SK-N-SH treated with all-trans-retinoic acid at 6 μM for 48 hours (cell line): ENCODE measurements around the gene MARK3.

Source experiments
- ATAC-seq: fragments of 200-7000 bp; cut with Tn5 transposase; 3 replicates; pipeline ENCODE4 v1.9.1; 2020; ENCODE audit warnings: mild to moderate bottlenecking, moderate library complexity
- ARNTL ChIP-seq: fragments of 450-650 bp; formaldehyde crosslinking; IDR thresholded peaks from 2 replicates; pipeline ENCODE4 v1.5.0; 2020; ENCODE audit warnings: low read depth, mild to moderate bottlenecking, moderate library complexity, borderline replicate concordance
- BACH2 ChIP-seq: fragments of 250-450 bp; sonication (Bioruptor Pico); IDR thresholded peaks from 2 replicates; pipeline ENCODE4 v1.9.0; 2021; ENCODE audit warnings: mild to moderate bottlenecking, borderline replicate concordance
- CSDC2 ChIP-seq: fragments of 250-450 bp; sonication (Bioruptor Pico); IDR thresholded peaks from 2 replicates; pipeline ENCODE4 v1.5.0; 2020; ENCODE audit warnings: mild to moderate bottlenecking, moderate library complexity
- CSRNP3 ChIP-seq: fragments of 250-450 bp; sonication (Bioruptor Pico); IDR thresholded peaks from 2 replicates; pipeline ENCODE4 v1.5.1; 2021; ENCODE audit warnings: mild to moderate bottlenecking, moderate library complexity
- ESRRG ChIP-seq: fragments of 250-450 bp; sonication (Bioruptor Pico); IDR thresholded peaks from 2 replicates; pipeline ENCODE4 v1.6.1; 2021; ENCODE audit warnings: mild to moderate bottlenecking
- ISL1 ChIP-seq: fragments of 250-450 bp; sonication (Bioruptor Pico); IDR thresholded peaks from 2 replicates; pipeline ENCODE4 v2.1.2; 2022; ENCODE audit warnings: mild to moderate bottlenecking, moderate library complexity
- OSR1 ChIP-seq: fragments of 250-450 bp; sonication (Bioruptor Pico); IDR thresholded peaks from 2 replicates; pipeline ENCODE4 v1.8.0; 2022; ENCODE audit warnings: moderate library complexity, mild to moderate bottlenecking, inconsistent platforms
- PPARA ChIP-seq: fragments of 250-450 bp; sonication (Bioruptor Pico); IDR thresholded peaks from 2 replicates; pipeline ENCODE4 v1.5.0; 2020; ENCODE audit warnings: mild to moderate bottlenecking, borderline replicate concordance
- RARB ChIP-seq: fragments of 250-450 bp; sonication (Bioruptor Pico); IDR thresholded peaks from 2 replicates; pipeline ENCODE4 v1.8.0; 2021; ENCODE audit warnings: mild to moderate bottlenecking, moderate library complexity
- SNAI2 ChIP-seq: fragments of 250-450 bp; sonication (Bioruptor Pico); IDR thresholded peaks from 2 replicates; pipeline ENCODE4 v1.5.0; 2020; ENCODE audit warnings: mild to moderate bottlenecking, moderate library complexity
- TOX ChIP-seq: fragments of 250-450 bp; sonication (Bioruptor Pico); IDR thresholded peaks from 2 replicates; pipeline ENCODE4 v1.8.0; 2021; ENCODE audit warnings: mild to moderate bottlenecking, moderate library complexity, borderline replicate concordance
- TSHZ2 ChIP-seq: fragments of 250-450 bp; sonication (Bioruptor Pico); IDR thresholded peaks from 2 replicates; pipeline ENCODE4 v1.5.0; 2020; ENCODE audit warnings: mild to moderate bottlenecking, moderate library complexity
- ZC3H10 ChIP-seq: fragments of 250-450 bp; sonication (Bioruptor Pico); IDR thresholded peaks from 2 replicates; pipeline ENCODE4 v1.5.1; 2021; ENCODE audit warnings: mild to moderate bottlenecking, moderate library complexity
- ZFP30 ChIP-seq: fragments of 450-650 bp; formaldehyde crosslinking; IDR thresholded peaks from 2 replicates; pipeline ENCODE4 v1.5.0; 2022; ENCODE audit warnings: mild to moderate bottlenecking, moderate library complexity
- ZNF565 ChIP-seq: fragments of 450-650 bp; formaldehyde crosslinking; conservative IDR thresholded peaks from 2 replicates; pipeline ENCODE4 v1.5.0; 2020; ENCODE audit warnings: low read depth, mild to moderate bottlenecking, moderate library complexity
- ZNF70 ChIP-seq: fragments of 450-650 bp; formaldehyde crosslinking; IDR thresholded peaks from 2 replicates; pipeline ENCODE4 v1.5.0; 2020; ENCODE audit warnings: mild to moderate bottlenecking, moderate library complexity
- ZNF8 ChIP-seq: fragments of 450-650 bp; formaldehyde crosslinking; IDR thresholded peaks from 2 replicates; pipeline ENCODE4 v1.5.0; 2020; ENCODE audit warnings: mild to moderate bottlenecking, moderate library complexity
- TF ChIP-seq, protein P1 (sequence below): fragments of 250-450 bp; sonication (Bioruptor Pico); IDR thresholded peaks from 2 replicates; pipeline ENCODE4 v1.8.0; 2021; ENCODE audit warnings: low read depth, mild to moderate bottlenecking, moderate library complexity, borderline replicate concordance
- TF ChIP-seq, protein P2 (sequence below): fragments of 250-450 bp; sonication (Bioruptor Pico); IDR thresholded peaks from 2 replicates; pipeline ENCODE4 v1.5.1; 2020; ENCODE audit warnings: low read depth, mild to moderate bottlenecking, moderate library complexity
- TF ChIP-seq, protein P3 (sequence below): fragments of 250-450 bp; sonication (Bioruptor Pico); IDR thresholded peaks from 2 replicates; pipeline ENCODE4 v1.8.0; 2020; ENCODE audit warnings: mild to moderate bottlenecking, moderate library complexity, borderline replicate concordance

The MARK3 gene

DNA sequence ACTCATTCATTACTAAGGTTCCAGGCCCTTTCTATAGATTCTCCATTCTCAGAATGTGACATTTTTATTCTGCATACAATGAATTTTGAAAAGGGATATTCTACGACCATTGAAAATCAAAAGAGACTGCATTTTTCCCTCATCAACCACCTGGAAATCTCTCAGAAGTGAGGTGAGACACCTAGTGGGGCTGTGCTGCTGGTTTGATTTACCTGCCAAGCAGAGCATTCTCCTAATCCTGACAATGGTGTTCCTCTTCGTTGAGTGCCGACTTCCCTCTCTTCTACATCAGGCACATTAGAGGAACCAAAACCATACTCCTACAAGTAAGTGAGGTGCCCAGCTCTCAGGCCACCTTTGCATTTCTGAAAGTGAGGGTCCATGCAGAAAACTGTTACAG lies 122.5 kb downstream of the MARK3 start:
- no peak for ATAC-seq
- TF ChIP-seq ZC3H10 (CRISPR knock-in tag) (no peak), TOX (no peak), ZNF8 (CRISPR knock-in tag) (no peak), ESRRG (CRISPR knock-in tag) (no peak), ZFP30 (CRISPR knock-in tag) (no peak), ISL1 (no peak), BACH2 (no peak), RARB (no peak), CSRNP3 (CRISPR knock-in tag) (no peak)
- TF ChIP-seq, protein P1, sequence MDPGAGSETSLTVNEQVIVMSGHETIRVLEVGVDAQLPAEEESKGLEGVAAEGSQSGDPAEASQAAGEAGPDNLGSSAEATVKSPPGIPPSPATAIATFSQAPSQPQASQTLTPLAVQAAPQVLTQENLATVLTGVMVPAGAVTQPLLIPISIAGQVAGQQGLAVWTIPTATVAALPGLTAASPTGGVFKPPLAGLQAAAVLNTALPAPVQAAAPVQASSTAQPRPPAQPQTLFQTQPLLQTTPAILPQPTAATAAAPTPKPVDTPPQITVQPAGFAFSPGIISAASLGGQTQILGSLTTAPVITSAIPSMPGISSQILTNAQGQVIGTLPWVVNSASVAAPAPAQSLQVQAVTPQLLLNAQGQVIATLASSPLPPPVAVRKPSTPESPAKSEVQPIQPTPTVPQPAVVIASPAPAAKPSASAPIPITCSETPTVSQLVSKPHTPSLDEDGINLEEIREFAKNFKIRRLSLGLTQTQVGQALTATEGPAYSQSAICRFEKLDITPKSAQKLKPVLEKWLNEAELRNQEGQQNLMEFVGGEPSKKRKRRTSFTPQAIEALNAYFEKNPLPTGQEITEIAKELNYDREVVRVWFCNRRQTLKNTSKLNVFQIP (CRISPR knock-in tag): no peak

- TF ChIP-seq ARNTL (CRISPR knock-in tag) (no peak), TSHZ2 (CRISPR knock-in tag) (no peak)
- ATAC-seq: no peak
Measured at GRCh38 chr14:103508521-103509329, 123.5 kb downstream of the MARK3 start.

DNA sequence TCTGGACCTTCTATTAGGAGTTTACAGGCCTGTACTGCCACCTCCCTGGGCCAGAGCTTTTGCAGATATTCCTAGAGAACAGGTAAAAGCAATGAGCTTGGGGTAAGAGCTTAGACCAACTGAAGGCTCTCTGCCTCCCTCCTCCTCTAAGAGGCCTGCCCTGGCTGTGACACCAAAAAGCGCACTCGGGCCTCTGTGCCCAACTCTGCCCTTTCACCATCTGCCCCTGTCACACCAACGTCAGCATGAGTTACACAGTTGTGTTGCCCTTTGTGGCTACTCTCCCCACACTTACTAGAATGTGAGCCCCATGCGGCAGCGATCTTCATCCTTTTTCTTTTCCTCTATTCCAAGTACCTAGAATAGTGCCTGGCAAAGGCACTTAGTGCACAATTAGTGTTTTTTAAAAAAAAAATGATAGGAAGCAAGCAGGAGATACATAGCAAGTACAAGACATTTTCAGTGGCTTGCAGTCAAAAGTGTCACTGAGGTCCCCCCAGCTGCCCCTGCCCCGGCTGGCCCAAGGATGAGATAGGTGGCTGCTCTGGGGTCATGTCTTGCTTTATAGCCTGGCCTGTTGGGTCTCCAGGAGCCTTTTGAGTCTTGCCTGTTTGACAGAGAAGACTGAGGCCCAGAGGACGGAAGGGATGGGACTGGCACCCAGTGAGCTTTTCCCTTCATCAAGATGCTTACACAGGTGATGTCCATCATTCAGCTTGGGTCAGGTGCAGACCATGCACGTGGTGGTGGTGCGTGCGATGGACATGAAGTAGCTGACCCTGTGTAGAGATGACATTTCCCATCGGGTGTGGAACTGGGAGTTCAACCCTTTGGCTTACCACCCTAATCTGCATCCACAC lies 124.9 kb downstream of the MARK3 start:
- no peak for TF ChIP-seq PPARA (CRISPR knock-in tag)
- TF ChIP-seq, protein P2, sequence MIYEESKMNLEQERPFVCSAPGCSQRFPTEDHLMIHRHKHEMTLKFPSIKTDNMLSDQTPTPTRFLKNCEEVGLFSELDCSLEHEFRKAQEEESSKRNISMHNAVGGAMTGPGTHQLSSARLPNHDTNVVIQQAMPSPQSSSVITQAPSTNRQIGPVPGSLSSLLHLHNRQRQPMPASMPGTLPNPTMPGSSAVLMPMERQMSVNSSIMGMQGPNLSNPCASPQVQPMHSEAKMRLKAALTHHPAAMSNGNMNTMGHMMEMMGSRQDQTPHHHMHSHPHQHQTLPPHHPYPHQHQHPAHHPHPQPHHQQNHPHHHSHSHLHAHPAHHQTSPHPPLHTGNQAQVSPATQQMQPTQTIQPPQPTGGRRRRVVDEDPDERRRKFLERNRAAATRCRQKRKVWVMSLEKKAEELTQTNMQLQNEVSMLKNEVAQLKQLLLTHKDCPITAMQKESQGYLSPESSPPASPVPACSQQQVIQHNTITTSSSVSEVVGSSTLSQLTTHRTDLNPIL (CRISPR knock-in tag): no peak
- TF ChIP-seq OSR1 (CRISPR knock-in tag): no peak
- TF ChIP-seq, protein P3, sequence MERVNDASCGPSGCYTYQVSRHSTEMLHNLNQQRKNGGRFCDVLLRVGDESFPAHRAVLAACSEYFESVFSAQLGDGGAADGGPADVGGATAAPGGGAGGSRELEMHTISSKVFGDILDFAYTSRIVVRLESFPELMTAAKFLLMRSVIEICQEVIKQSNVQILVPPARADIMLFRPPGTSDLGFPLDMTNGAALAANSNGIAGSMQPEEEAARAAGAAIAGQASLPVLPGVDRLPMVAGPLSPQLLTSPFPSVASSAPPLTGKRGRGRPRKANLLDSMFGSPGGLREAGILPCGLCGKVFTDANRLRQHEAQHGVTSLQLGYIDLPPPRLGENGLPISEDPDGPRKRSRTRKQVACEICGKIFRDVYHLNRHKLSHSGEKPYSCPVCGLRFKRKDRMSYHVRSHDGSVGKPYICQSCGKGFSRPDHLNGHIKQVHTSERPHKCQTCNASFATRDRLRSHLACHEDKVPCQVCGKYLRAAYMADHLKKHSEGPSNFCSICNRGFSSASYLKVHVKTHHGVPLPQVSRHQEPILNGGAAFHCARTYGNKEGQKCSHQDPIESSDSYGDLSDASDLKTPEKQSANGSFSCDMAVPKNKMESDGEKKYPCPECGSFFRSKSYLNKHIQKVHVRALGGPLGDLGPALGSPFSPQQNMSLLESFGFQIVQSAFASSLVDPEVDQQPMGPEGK (CRISPR knock-in tag): no peak
- no peak for TF ChIP-seq SNAI2
- TF ChIP-seq ZC3H10 (CRISPR knock-in tag): no peak
- no peak for TF ChIP-seq CSDC2 (CRISPR knock-in tag)
- TF ChIP-seq, protein P1 (CRISPR knock-in tag): no peak
- no peak for TF ChIP-seq ISL1
- no peak for TF ChIP-seq ZNF70
- no peak for TF ChIP-seq TOX
- TF ChIP-seq ZNF565 (CRISPR knock-in tag): no peak
- no peak for TF ChIP-seq CSRNP3 (CRISPR knock-in tag)
- TF ChIP-seq ZNF8 (CRISPR knock-in tag): no peak
- TF ChIP-seq BACH2: no peak
- no peak for ATAC-seq
